ENCODE measurements around the gene MATCAP1. TPM values are rescaled to one million over a fixed set of nuclear protein-coding genes. Genes with fewer than 3 reads are reported as not detected.

The MATCAP1 gene
- total RNA-seq, 4 donors from 2014 or later = 6.7 to 37.4 (median 19.2) TPM

DNA sequence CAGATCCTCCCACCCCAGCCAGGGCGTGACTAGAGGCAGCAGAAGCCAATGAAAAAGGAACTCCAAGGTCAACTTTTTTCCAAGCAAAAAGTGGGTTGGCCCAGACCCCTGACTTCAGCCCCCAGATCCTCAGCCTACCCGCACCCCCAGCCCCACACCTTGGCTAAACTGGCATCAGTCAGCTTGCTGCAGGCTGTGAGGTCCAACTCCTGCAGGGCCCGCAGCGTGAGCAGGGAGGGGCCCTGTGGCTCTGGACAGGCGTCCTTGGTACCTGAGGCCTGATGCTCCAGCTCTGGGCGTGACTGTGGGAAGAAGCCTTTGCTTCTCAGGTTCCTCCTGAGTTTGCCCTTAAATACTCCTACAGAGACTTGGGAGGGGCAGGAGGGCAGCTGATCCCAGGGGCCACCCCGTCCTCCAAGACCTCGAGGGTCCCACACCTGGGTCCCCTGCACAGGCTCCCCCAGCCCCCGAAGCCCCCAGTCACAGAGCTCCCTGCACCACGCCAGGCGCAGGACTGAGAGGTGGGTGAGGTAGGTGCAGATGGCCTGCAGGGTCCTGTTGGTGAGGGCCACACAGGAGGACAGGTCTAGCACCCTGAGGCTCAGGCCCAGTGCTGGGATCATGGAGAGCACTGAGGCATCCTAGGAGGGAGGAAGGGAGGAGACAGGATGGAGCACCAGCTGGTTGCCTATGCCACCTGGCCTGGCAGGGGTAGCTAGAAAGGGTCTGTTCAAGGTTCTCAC is 24.6 kb upstream of the MATCAP1 start:
- no peak for ATAC-seq
- no peaks in the 10 kb centered on the region for H3K27me3 ChIP-seq
- WGBS, 2 donors (ENCODE audit: low coverage in 1 of 2) = no CpG with 5 or more reads among the region's 11 CpGs
- H3K9me3 ChIP-seq = no peaks in the 10 kb centered on the region
- H3K36me3 ChIP-seq = peaks cover 0 to 54% of the 10 kb centered on the region in 2 donors
- TF ChIP-seq POLR2AphosphoS5 (IDR thresholded peaks at IDR 0.05) = no peak
- TF ChIP-seq EP300 (IDR thresholded peaks at IDR 0.05) = no peak
- no peak for TF ChIP-seq POLR2A (IDR thresholded peaks at IDR 0.05)
- TF ChIP-seq, protein P1, sequence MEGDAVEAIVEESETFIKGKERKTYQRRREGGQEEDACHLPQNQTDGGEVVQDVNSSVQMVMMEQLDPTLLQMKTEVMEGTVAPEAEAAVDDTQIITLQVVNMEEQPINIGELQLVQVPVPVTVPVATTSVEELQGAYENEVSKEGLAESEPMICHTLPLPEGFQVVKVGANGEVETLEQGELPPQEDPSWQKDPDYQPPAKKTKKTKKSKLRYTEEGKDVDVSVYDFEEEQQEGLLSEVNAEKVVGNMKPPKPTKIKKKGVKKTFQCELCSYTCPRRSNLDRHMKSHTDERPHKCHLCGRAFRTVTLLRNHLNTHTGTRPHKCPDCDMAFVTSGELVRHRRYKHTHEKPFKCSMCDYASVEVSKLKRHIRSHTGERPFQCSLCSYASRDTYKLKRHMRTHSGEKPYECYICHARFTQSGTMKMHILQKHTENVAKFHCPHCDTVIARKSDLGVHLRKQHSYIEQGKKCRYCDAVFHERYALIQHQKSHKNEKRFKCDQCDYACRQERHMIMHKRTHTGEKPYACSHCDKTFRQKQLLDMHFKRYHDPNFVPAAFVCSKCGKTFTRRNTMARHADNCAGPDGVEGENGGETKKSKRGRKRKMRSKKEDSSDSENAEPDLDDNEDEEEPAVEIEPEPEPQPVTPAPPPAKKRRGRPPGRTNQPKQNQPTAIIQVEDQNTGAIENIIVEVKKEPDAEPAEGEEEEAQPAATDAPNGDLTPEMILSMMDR (IDR thresholded peaks at IDR 0.05) = no peak
- no peak overlapping the region for H3K27ac ChIP-seq
- H3K4me3 ChIP-seq = no peak overlapping the region
- no peaks in the 10 kb centered on the region for H3K4me1 ChIP-seq

DNA sequence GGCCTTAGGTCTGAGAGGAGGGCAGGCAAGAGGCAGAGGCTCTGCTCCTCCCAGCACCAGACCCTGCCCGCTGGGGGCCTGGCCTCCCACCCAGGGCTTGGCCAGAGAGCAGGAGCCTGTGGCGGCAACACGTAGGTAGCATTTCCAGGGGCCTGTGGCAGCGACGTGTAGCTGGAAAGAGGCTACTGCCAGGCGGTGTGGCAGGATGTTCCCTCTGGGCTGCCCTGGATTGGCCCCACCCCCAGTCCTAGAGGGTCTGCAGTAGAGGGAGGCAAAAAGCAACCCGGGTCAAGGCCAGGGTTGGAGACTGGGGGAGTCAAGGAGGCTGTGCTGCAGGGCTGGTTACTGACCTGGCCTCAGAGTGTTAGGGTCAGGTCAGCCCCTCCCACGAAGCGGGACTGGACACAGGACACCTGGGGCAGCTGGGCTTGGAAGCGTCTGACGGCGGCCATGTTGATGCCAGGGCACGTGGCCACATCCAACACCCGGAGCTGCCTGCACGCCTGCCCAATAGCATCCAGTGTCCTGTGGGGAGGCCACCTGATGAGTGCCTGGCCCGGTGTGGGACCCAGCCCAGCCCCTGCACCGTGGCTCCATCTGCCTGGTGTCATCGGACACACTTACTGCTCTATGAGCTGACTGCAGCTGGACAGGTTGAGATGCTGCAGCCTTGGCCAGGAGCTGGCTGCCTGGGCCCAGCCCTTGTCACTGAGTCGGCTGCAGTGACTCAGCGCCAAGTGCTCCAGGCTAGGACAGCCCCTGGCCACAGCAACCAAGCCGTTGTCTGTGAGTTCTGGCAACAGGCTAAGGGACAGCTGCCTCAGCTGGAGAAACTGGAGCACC is 23.7 kb upstream of the MATCAP1 start:
- no peak for ATAC-seq
- TF ChIP-seq POLR2AphosphoS5 (IDR thresholded peaks at IDR 0.05) (no peak), POLR2A (IDR thresholded peaks at IDR 0.05) (peak in 1 of 2 donors; percentile 13), EP300 (IDR thresholded peaks at IDR 0.05) (no peak)
- TF ChIP-seq, protein P1 (IDR thresholded peaks at IDR 0.05) = no peak
- Histone ChIP-seq H3K36me3 (peaks cover 0 to 58% of the 10 kb centered on the region in 2 donors), H3K4me3 (no peak overlapping the region), H3K27ac (no peak overlapping the region), H3K27me3 (no peaks in the 10 kb centered on the region), H3K9me3 (no peaks in the 10 kb centered on the region), H3K4me1 (no peaks in the 10 kb centered on the region)
- 33% methylated on average over 1 of the region's 21 CpGs; no CpG with 5 or more reads in 1 of the 2 donors for WGBS, 2 donors (ENCODE audit: low coverage in 1 of 2)

DNA sequence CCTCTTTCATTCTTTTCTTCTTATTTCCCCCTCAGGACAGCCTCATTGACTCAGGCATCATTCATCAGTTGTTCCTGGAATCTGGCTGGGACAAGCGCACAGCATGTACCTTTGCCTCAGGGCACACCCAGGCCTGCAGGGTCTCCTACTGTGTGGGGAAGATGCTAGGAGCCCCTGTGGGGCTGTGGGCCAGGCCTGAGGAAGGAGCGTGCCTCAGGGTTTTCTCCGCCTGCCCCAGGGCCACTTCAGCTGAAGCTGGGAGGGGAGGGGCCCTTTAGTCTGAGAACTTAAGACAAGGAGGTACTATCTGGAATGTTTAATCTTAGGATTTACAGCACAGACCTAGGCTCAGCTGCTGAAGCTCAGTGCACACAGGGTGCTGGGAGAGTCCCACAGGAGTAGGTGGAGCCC is 23.1 kb upstream of the MATCAP1 start:
- H3K27ac ChIP-seq = no peak overlapping the region
- no peaks in the 10 kb centered on the region for H3K4me1 ChIP-seq
- H3K9me3 ChIP-seq = no peaks in the 10 kb centered on the region
- no CpG with 5 or more reads among the region's 3 CpGs for WGBS, 2 donors (ENCODE audit: low coverage in 1 of 2)
- H3K4me3 ChIP-seq = no peak overlapping the region
- H3K36me3 ChIP-seq = peaks cover 0 to 65% of the 10 kb centered on the region in 2 donors
- TF ChIP-seq POLR2AphosphoS5 (IDR thresholded peaks at IDR 0.05) (no peak), EP300 (IDR thresholded peaks at IDR 0.05) (no peak), POLR2A (IDR thresholded peaks at IDR 0.05) (no peak)
- TF ChIP-seq, protein P1 (IDR thresholded peaks at IDR 0.05) = no peak
- no peak for ATAC-seq
- no peaks in the 10 kb centered on the region for H3K27me3 ChIP-seq

DNA sequence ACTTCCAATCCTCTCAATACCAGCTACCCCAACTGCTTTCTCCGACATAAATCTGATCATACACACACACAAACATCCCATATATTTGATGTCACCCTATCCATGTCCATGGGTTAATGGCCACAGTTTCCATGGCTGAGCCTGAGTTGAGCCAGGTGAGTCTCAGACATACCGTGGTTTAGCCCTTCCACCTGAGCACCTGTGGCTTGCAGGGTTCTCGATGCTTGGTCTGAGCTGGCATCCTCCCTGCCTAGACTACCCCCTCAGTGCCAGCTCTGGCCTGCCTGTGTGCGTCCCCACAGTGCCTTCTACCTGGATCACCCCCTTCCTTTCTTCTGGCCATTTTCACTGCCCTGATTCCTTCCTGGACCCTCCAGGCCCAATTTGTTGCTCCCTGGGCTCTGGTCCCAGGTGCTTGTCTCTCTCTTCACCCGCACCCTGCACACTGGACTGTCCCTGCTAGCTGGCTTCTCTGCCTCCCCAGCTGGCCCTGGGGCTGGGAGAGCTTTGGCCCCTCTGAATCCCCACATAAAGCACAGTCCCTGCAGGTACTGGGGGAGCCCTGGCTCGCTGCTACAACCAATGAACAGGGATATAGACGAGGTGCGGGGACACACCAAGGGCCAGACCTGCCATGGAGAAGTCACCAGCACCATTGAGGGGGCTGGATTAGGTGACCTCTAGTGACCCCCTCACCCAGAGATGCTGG is 22.5 kb upstream of the MATCAP1 start:
- Histone ChIP-seq H3K27ac (no peak overlapping the region), H3K4me1 (no peaks in the 10 kb centered on the region), H3K36me3 (peaks cover 0 to 68% of the 10 kb centered on the region in 2 donors), H3K27me3 (no peaks in the 10 kb centered on the region), H3K4me3 (no peak overlapping the region), H3K9me3 (no peaks in the 10 kb centered on the region)
- TF ChIP-seq, protein P1 (IDR thresholded peaks at IDR 0.05) = no peak
- TF ChIP-seq POLR2A (IDR thresholded peaks at IDR 0.05) (no peak), POLR2AphosphoS5 (IDR thresholded peaks at IDR 0.05) (no peak), EP300 (IDR thresholded peaks at IDR 0.05) (no peak)
- no peak for ATAC-seq
- WGBS, 2 donors (ENCODE audit: low coverage in 1 of 2) = 90 to 92% methylated on average over 3 to 6 of the region's 8 CpGs
